H1 (cell line): ENCODE results near the gene ACMSD. TPM values are rescaled to one million over a fixed set of nuclear protein-coding genes. Genes with fewer than 3 reads are reported as not detected.

Source experiments
- CTCF ChIA-PET: fragments of 300-600 bp; sonication (Branson Sonifier 250); formaldehyde crosslinking; loops from one replicate; lab custom pipeline; 2021; ENCODE audit not compliant: partially characterized antibody; lab: Charles Lee
- POLR2A ChIA-PET: fragments of 300-600 bp; sonication (Branson Sonifier 250); formaldehyde crosslinking; loops from one replicate; lab custom pipeline; 2021; ENCODE audit warnings: inconsistent platforms; ENCODE audit not compliant: partially characterized antibody; lab: Charles Lee
- DNase-seq, 2 experiments: peaks; one replicate each; pipeline versions ENCODE4 v3.0.0 to v3.0.0-alpha.2; 2010 to 2022; ENCODE audit warnings: low spot score in 2 of 2, low read depth in 1 of 2, mixed read lengths in 1 of 2
- FAIRE-seq: peaks from 2 replicates; lab custom pipeline; 2011; peaks lifted over from hg19 to GRCh38; lab: Jason Lieb, UNC
- H2AFZ ChIP-seq: 2 replicates; pipeline ENCODE4 v1.8.1; 2012; ENCODE audit warnings: low read length, inconsistent platforms
- H2AK5ac ChIP-seq: 2 replicates; pipeline ENCODE4 v1.6.1; 2013; ENCODE audit warnings: low read depth, low read length
- H2BK120ac ChIP-seq: replicated peaks from 2 replicates; pipeline ENCODE3; 2013; ENCODE audit warnings: low read depth, low read length, inconsistent platforms
- H2BK12ac ChIP-seq: 2 replicates; pipeline ENCODE4 v1.6.1; 2013; ENCODE audit warnings: low read depth, low read length
- H2BK15ac ChIP-seq: 2 replicates; pipeline ENCODE4 v1.6.1; 2013; ENCODE audit warnings: low read length
- H2BK20ac ChIP-seq: 2 replicates; pipeline ENCODE4 v1.6.1; 2013; ENCODE audit warnings: low read length
- H2BK5ac ChIP-seq: 2 replicates; pipeline ENCODE4 v1.6.1; 2013; ENCODE audit warnings: low read depth, low read length
- H3K14ac ChIP-seq: 2 replicates; pipeline ENCODE4 v1.6.1; 2013; ENCODE audit warnings: inconsistent platforms; ENCODE audit not compliant: insufficient read length
- H3K18ac ChIP-seq: 2 replicates; pipeline ENCODE4 v1.6.1; 2013; ENCODE audit warnings: low read length; ENCODE audit errors: extremely low read depth
- H3K23ac ChIP-seq: 2 replicates; pipeline ENCODE4 v1.6.1; 2013; ENCODE audit warnings: inconsistent platforms; ENCODE audit not compliant: insufficient read length
- H3K23me2 ChIP-seq: 2 replicates; pipeline ENCODE4 v1.6.1; 2013; ENCODE audit warnings: low read depth, low read length
- H3K27ac ChIP-seq: 2 replicates; pipeline ENCODE4 v1.6.1; 2011; ENCODE audit warnings: low read depth, low read length, inconsistent platforms
- H3K27me3 ChIP-seq, 4 experiments: replicated peaks in 1 of 4; 1 replicate in 1 of 4; 2 replicates in 3 of 4; pipeline versions ENCODE4 v1.6.1 to v1.8.1; 2011 to 2013; ENCODE audit warnings: low read length in 3 of 4, mild to moderate bottlenecking in 3 of 4, inconsistent platforms in 2 of 4, mixed read lengths in 2 of 4, moderate library complexity in 1 of 4; ENCODE audit not compliant: control insufficient read depth in 3 of 4, insufficient read depth in 3 of 4; ENCODE audit errors: extremely low read depth in 1 of 4
- H3K36me3 ChIP-seq, 4 experiments: 2 replicates each; pipeline versions ENCODE4 v1.6.1 to v1.8.1; 2011 to 2013; ENCODE audit warnings: mild to moderate bottlenecking in 4 of 4, low read length in 3 of 4, moderate library complexity in 2 of 4, control low read depth in 1 of 4, inconsistent platforms in 1 of 4; ENCODE audit not compliant: insufficient read depth in 4 of 4, control insufficient read depth in 2 of 4
- H3K4ac ChIP-seq: replicated peaks from 2 replicates; pipeline ENCODE3; 2013; ENCODE audit warnings: low read length, low read depth, mixed read lengths, inconsistent platforms; ENCODE audit not compliant: insufficient read length
- H3K4me1 ChIP-seq, 4 experiments: replicated peaks in 1 of 4; 1 replicate in 1 of 4; 2 replicates in 3 of 4; pipeline versions ENCODE4 v1.6.1 to v1.8.1; 2011 to 2013; ENCODE audit warnings: low read length in 3 of 4, inconsistent platforms in 2 of 4, mixed read lengths in 1 of 4; ENCODE audit not compliant: insufficient read depth in 4 of 4, control insufficient read depth in 3 of 4
- H3K4me2 ChIP-seq, 2 experiments: 2 replicates each; pipeline versions ENCODE4 v1.6.1 to v1.8.1; 2011 to 2013; ENCODE audit warnings: low read depth in 2 of 2, low read length in 2 of 2, control low read depth in 1 of 2, inconsistent platforms in 1 of 2, mild to moderate bottlenecking in 1 of 2; ENCODE audit not compliant: insufficient read depth in 1 of 2
- H3K4me3 ChIP-seq, 4 experiments: fragments of 200-600, 300-600 bp in 1 of 4; sonication (generic), shearing (Covaris generic), sonication (Bioruptor Twin) in 1 of 4; 2 replicates each; pipeline versions ENCODE4 v1.5.1 to v1.8.1; 2011 to 2016; ENCODE audit warnings: low read length in 4 of 4, low read depth in 3 of 4, control low read depth in 2 of 4, inconsistent platforms in 2 of 4, mild to moderate bottlenecking in 2 of 4, mixed read lengths in 1 of 4, moderate library complexity in 1 of 4; ENCODE audit not compliant: insufficient read depth in 2 of 4; ENCODE audit errors: extremely low read depth in 1 of 4
- H3K56ac ChIP-seq: replicated peaks from 2 replicates; pipeline ENCODE3; 2013; ENCODE audit warnings: low read depth, mild to moderate bottlenecking, mixed read lengths, low read length, inconsistent platforms; ENCODE audit not compliant: insufficient read length
- H3K79me1 ChIP-seq: 2 replicates; pipeline ENCODE4 v1.6.1; 2013; ENCODE audit warnings: low read depth, low read length, control low read depth
- H3K79me2 ChIP-seq, 2 experiments: 2 replicates each; pipeline versions ENCODE4 v1.6.1 to v1.8.1; 2012 to 2013; ENCODE audit warnings: low read length in 2 of 2, mild to moderate bottlenecking in 2 of 2, inconsistent platforms in 1 of 2; ENCODE audit not compliant: insufficient read depth in 2 of 2, control insufficient read depth in 1 of 2
- H3K9ac ChIP-seq, 4 experiments: replicated peaks in 1 of 4; 1 replicate in 1 of 4; 2 replicates in 3 of 4; pipeline versions ENCODE4 v1.6.1 to v1.8.1; 2011 to 2013; ENCODE audit warnings: low read depth in 3 of 4, low read length in 3 of 4, control low read depth in 2 of 4, mild to moderate bottlenecking in 2 of 4, moderate library complexity in 2 of 4, inconsistent platforms in 1 of 4; ENCODE audit errors: extremely low read depth in 1 of 4
- H3K9me3 ChIP-seq, 2 experiments: 2 replicates each; pipeline versions ENCODE4 v1.6.1 to v1.8.1; 2012 to 2013; ENCODE audit warnings: mild to moderate bottlenecking in 2 of 2, moderate library complexity in 2 of 2, control low read depth in 1 of 2, inconsistent platforms in 1 of 2, low read depth in 1 of 2, low read length in 1 of 2, mixed read lengths in 1 of 2; ENCODE audit not compliant: insufficient read depth in 2 of 2
- H4K20me1 ChIP-seq, 2 experiments: replicated peaks in 1 of 2; 2 replicates each; pipeline versions ENCODE3 to v1.8.1; 2011 to 2013; ENCODE audit warnings: inconsistent platforms in 2 of 2, low read length in 2 of 2, mild to moderate bottlenecking in 1 of 2; ENCODE audit not compliant: insufficient read depth in 2 of 2, control insufficient read depth in 1 of 2
- H4K5ac ChIP-seq: 2 replicates; pipeline ENCODE4 v1.6.1; 2013; ENCODE audit warnings: low read length, low read depth, mixed read lengths, inconsistent platforms; ENCODE audit not compliant: insufficient read length
- H4K8ac ChIP-seq: 2 replicates; pipeline ENCODE4 v1.8.0; 2013; ENCODE audit warnings: mild to moderate bottlenecking, moderate library complexity, low read length, inconsistent platforms; ENCODE audit not compliant: insufficient read depth; ENCODE audit errors: extremely low read depth
- H4K91ac ChIP-seq: replicated peaks from 2 replicates; pipeline ENCODE3; 2013; ENCODE audit warnings: low read length, mixed read lengths, inconsistent platforms; ENCODE audit not compliant: insufficient read length
- BACH1 ChIP-seq: IDR thresholded peaks from 2 replicates; pipeline ENCODE4 v1.6.1; 2012; ENCODE audit warnings: low read length, improper control_type of control experiment
- BRCA1 ChIP-seq: IDR thresholded peaks from 2 replicates; pipeline ENCODE4 v1.6.1; 2012; ENCODE audit warnings: low read depth, low read length, improper control_type of control experiment
- MAX ChIP-seq: IDR thresholded peaks from 2 replicates; pipeline ENCODE4 v1.6.1; 2012; ENCODE audit warnings: inconsistent platforms
- NANOG ChIP-seq: IDR thresholded peaks from 2 replicates; pipeline ENCODE4 v1.6.1; 2011; ENCODE audit warnings: low read length, low read depth, mild to moderate bottlenecking, inconsistent platforms; ENCODE audit not compliant: insufficient read depth, poor library complexity, severe bottlenecking
- POLR2A ChIP-seq, 2 experiments: IDR thresholded peaks; 1 replicate in 1 of 2; 2 replicates in 1 of 2; pipeline ENCODE4 v1.6.1; 2011; ENCODE audit warnings: low read depth in 2 of 2, low read length in 2 of 2, mild to moderate bottlenecking in 2 of 2; ENCODE audit errors: control extremely low read depth in 1 of 2
- RFX5 ChIP-seq: IDR thresholded peaks from 2 replicates; pipeline ENCODE4 v1.6.1; 2011; ENCODE audit warnings: low read depth, low read length, improper control_type of control experiment, borderline replicate concordance
- RNF2 ChIP-seq: fragments of 200-900, 300-1000 bp; sonication (generic); IDR thresholded peaks from 2 replicates; pipeline ENCODE4 v1.7.1; 2016; ENCODE audit warnings: borderline replicate concordance, low read depth, mild to moderate bottlenecking, antibody characterized with exemption, low read length; ENCODE audit not compliant: poor library complexity, severe bottlenecking; ENCODE audit errors: missing control alignments
- RXRA ChIP-seq: IDR thresholded peaks from 2 replicates; pipeline ENCODE4 v1.6.1; 2011; ENCODE audit warnings: low read depth, mild to moderate bottlenecking, low read length, moderate library complexity; ENCODE audit not compliant: insufficient read depth
- SAP30 ChIP-seq: fragments of 300-600 bp; sonication (generic); IDR thresholded peaks from 2 replicates; pipeline ENCODE4 v1.7.1; 2012; ENCODE audit warnings: low read length, moderate library complexity, mild to moderate bottlenecking, inconsistent platforms; ENCODE audit not compliant: insufficient read depth, insufficient replicate concordance
- SIN3A ChIP-seq, 2 experiments: IDR thresholded peaks in 1 of 2; conservative IDR thresholded peaks in 1 of 2; 2 replicates each; pipeline ENCODE4 v1.6.1; 2011 to 2012; ENCODE audit warnings: low read length in 2 of 2, improper control_type of control experiment in 1 of 2, low read depth in 1 of 2, mild to moderate bottlenecking in 1 of 2
- SIRT6 ChIP-seq: IDR thresholded peaks from one replicate; pipeline ENCODE4 v1.7.1; 2012; ENCODE audit warnings: low read length, inconsistent platforms
- SP1 ChIP-seq: IDR thresholded peaks from 2 replicates; pipeline ENCODE4 v1.6.1; 2011; ENCODE audit warnings: low read depth, low read length
- TAF1 ChIP-seq: IDR thresholded peaks from 2 replicates; pipeline ENCODE4 v1.6.1; 2011; ENCODE audit warnings: mild to moderate bottlenecking, low read depth, low read length
- TEAD4 ChIP-seq: IDR thresholded peaks from 2 replicates; pipeline ENCODE4 v1.6.1; 2012; ENCODE audit warnings: low read depth, low read length, inconsistent platforms, mixed read lengths
- WGBS, 2 experiments: shearing (Covaris generic) in 1 of 2; methylation state at CpG; one replicate each; pipeline versions ENCODE4 v1.1.6 to v1.1.7; 2013 to 2015; ENCODE audit warnings: low lambda C conversion rate in 2 of 2, mixed read lengths in 2 of 2, inconsistent platforms in 1 of 2, low coverage in 1 of 2, missing lambda C conversion rate in 1 of 2; ENCODE audit not compliant: insufficient replicate concordance in 2 of 2, insufficient coverage in 1 of 2, insufficient read length in 1 of 2; ENCODE audit errors: extremely low coverage in 1 of 2, missing lambda C conversion rate in 1 of 2; 5-methylcytosine and 5-hydroxymethylcytosine counted together
- polyA plus RNA-seq, 7 experiments: library from polyadenylated mRNA; depleted of rRNA in 3 of 7; stranded (reverse) in 5 of 7; unstranded in 2 of 7; fragments of >200 nt in 5 of 7; fragments of 200-250 nt in 2 of 7; gene quantifications; 1 replicate in 5 of 7; 2 replicates in 1 of 7; 4 replicates in 1 of 7; pipeline versions ENCODE4 v1.2.1 to v1.2.3, GENCODE V29; 2011 to 2013; ENCODE audit warnings: missing spikeins in 2 of 7, mixed read lengths in 2 of 7
- total RNA-seq: library from RNA; stranded (reverse); fragmentation: NEBNext Ultra II Directional; extraction: Animal tissue kit (Norgen Biotek cat#: 25700); gene quantifications from 2 replicates; pipeline ENCODE4 v1.2.1, GENCODE V29; 2021

The ACMSD gene
- total and polyA plus RNA-seq, 2 of the 8 experiments (the other 6 are each of a cell fraction or from before 2014, with no cell fraction given): not detected

GRCh38 chr2:134846213-134846612, 7.8 kb downstream of the ACMSD start:
- ChIA-PET CTCF (interaction anchor here (0.7 to 2.0 kb wide), 2 partner anchors 8 to 150 kb away, joined by 3 to 6 read pairs; no protein-coding TSS in a partner anchor), POLR2A (no interaction called here)
- no peak overlapping the region for H3K4ac ChIP-seq
- no peak overlapping the region for H2AFZ ChIP-seq
- no peaks in the 10 kb centered on the region for H3K27me3 ChIP-seq
- no peak overlapping the region for H2BK120ac ChIP-seq
- H4K8ac ChIP-seq: no peak overlapping the region
- H3K79me1 ChIP-seq: no peaks in the 10 kb centered on the region
- no peak overlapping the region for H2AK5ac ChIP-seq
- no peak overlapping the region for H3K56ac ChIP-seq
- no peak overlapping the region for H2BK5ac ChIP-seq
- 92% methylated on average over 1 of the region's 1 CpG; no CpG with 5 or more reads in 1 of the 2 experiments for WGBS, 2 experiments
- no peak overlapping the region for H3K9ac ChIP-seq
- H2BK15ac ChIP-seq: no peak overlapping the region
- no peak overlapping the region for H3K4me3 ChIP-seq
- H3K36me3 ChIP-seq: no peaks in the 10 kb centered on the region
- no peak overlapping the region for H2BK20ac ChIP-seq
- H3K9me3 ChIP-seq: no peaks in the 10 kb centered on the region
- H3K23ac ChIP-seq: no peak overlapping the region
- no peak overlapping the region for H3K27ac ChIP-seq
- H3K14ac ChIP-seq: no peak overlapping the region
- H3K23me2 ChIP-seq: no peaks in the 10 kb centered on the region; the same call in 1 of the 2 replicates
- H3K79me2 ChIP-seq: no peaks in the 10 kb centered on the region
- no peak overlapping the region for H4K5ac ChIP-seq
- no peak overlapping the region for H3K18ac ChIP-seq
- H2BK12ac ChIP-seq: no peak overlapping the region
- no peak overlapping the region for H3K4me2 ChIP-seq
- DNase-seq: no peak
- H4K20me1 ChIP-seq: no peaks in the 10 kb centered on the region
- no peaks in the 10 kb centered on the region; a peak in 2 of 7 replicates for H3K4me1 ChIP-seq
- FAIRE-seq: no peak
- H4K91ac ChIP-seq: no peak overlapping the region
- TF ChIP-seq SIRT6: no peak
- TF ChIP-seq TEAD4: no peak
- TF ChIP-seq BACH1: no peak
- TF ChIP-seq SIN3A (conservative IDR thresholded peaks at IDR 0.05 in 1 of 2, IDR thresholded peaks at IDR 0.05 in 1 of 2; ENCODE audit: low read depth in 1 of 2, low read length in 2 of 2): no peak
- TF ChIP-seq RFX5: no peak
- TF ChIP-seq SAP30: no peak
- TF ChIP-seq RNF2: no peak
- TF ChIP-seq MAX: no peak
- no peak for TF ChIP-seq TAF1
- TF ChIP-seq RXRA: no peak
- no peak for TF ChIP-seq NANOG
- no peak for TF ChIP-seq POLR2A (IDR thresholded peaks at IDR 0.05; ENCODE audit: control extremely low read depth in 1 of 2, low read depth in 2 of 2, low read length in 2 of 2)
- TF ChIP-seq SP1: no peak
- no peak for TF ChIP-seq BRCA1
